ENCODE results near the gene ZNF76. TPM values are rescaled to one million over a fixed set of nuclear protein-coding genes. Genes with fewer than 3 reads are reported as not detected.

Gene ZNF76
- total and polyA plus RNA-seq, 10 of the 15 experiments (the other 5 are each of a cell fraction or from before 2014, with no cell fraction given) = 2.8 to 41.0 (median 24.8) TPM

DNA sequence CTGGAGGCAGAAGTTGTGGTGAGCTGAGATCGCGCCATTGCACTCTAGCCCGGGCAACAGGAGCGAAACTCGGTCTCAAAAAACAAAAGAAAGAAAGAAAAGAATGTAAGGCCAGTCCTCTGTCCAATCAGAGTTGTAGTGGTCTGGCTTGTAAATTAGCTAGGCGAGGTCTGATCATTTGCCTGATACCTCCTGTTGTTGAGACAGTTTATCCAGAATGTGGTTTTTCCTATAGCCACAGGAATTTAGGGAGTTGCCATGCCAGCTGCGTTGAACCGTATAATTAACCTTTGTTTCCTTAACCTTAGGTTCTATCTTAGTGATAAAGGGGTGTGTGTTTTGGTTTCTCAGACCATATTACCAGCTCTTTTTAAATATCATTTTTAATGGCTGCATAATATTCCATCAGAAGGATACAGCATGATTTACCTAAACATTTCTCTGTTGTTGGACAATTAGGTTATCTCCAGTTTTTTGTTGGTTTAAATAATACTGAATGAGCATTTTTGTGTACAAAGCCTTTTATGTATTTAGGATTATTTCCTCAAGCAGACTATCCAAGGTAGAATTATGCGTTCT lies 71.1 kb downstream of the ZNF76 start:
- BruUV-seq (replicated peaks) = no TSS peak
- in situ Hi-C loops (cut with MboI) = loop anchor here (5.0 kb wide), 1 partner anchor 33 kb away; the partner anchor contains the start of gene DEF6
- TF ChIP-seq, protein P1, sequence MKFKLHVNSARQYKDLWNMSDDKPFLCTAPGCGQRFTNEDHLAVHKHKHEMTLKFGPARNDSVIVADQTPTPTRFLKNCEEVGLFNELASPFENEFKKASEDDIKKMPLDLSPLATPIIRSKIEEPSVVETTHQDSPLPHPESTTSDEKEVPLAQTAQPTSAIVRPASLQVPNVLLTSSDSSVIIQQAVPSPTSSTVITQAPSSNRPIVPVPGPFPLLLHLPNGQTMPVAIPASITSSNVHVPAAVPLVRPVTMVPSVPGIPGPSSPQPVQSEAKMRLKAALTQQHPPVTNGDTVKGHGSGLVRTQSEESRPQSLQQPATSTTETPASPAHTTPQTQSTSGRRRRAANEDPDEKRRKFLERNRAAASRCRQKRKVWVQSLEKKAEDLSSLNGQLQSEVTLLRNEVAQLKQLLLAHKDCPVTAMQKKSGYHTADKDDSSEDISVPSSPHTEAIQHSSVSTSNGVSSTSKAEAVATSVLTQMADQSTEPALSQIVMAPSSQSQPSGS (IDR thresholded peaks at IDR 0.05; ENCODE audit: low read length) = no peak
- TF ChIP-seq, protein P2, sequence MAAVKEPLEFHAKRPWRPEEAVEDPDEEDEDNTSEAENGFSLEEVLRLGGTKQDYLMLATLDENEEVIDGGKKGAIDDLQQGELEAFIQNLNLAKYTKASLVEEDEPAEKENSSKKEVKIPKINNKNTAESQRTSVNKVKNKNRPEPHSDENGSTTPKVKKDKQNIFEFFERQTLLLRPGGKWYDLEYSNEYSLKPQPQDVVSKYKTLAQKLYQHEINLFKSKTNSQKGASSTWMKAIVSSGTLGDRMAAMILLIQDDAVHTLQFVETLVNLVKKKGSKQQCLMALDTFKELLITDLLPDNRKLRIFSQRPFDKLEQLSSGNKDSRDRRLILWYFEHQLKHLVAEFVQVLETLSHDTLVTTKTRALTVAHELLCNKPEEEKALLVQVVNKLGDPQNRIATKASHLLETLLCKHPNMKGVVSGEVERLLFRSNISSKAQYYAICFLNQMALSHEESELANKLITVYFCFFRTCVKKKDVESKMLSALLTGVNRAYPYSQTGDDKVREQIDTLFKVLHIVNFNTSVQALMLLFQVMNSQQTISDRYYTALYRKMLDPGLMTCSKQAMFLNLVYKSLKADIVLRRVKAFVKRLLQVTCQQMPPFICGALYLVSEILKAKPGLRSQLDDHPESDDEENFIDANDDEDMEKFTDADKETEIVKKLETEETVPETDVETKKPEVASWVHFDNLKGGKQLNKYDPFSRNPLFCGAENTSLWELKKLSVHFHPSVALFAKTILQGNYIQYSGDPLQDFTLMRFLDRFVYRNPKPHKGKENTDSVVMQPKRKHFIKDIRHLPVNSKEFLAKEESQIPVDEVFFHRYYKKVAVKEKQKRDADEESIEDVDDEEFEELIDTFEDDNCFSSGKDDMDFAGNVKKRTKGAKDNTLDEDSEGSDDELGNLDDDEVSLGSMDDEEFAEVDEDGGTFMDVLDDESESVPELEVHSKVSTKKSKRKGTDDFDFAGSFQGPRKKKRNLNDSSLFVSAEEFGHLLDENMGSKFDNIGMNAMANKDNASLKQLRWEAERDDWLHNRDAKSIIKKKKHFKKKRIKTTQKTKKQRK (IDR thresholded peaks at IDR 0.05; ENCODE audit: low read depth, low read length) = no peak
- TF ChIP-seq, protein P3, sequence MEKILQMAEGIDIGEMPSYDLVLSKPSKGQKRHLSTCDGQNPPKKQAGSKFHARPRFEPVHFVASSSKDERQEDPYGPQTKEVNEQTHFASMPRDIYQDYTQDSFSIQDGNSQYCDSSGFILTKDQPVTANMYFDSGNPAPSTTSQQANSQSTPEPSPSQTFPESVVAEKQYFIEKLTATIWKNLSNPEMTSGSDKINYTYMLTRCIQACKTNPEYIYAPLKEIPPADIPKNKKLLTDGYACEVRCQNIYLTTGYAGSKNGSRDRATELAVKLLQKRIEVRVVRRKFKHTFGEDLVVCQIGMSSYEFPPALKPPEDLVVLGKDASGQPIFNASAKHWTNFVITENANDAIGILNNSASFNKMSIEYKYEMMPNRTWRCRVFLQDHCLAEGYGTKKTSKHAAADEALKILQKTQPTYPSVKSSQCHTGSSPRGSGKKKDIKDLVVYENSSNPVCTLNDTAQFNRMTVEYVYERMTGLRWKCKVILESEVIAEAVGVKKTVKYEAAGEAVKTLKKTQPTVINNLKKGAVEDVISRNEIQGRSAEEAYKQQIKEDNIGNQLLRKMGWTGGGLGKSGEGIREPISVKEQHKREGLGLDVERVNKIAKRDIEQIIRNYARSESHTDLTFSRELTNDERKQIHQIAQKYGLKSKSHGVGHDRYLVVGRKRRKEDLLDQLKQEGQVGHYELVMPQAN (conservative IDR thresholded peaks at IDR 0.05) = no peak
- TF ChIP-seq KLF5 (IDR thresholded peaks at IDR 0.05; ENCODE audit: partially characterized antibody) = no peak
- TF ChIP-seq SIN3A (IDR thresholded peaks at IDR 0.05; ENCODE audit: low read depth, low read length) = no peak
- TF ChIP-seq, protein P4, sequence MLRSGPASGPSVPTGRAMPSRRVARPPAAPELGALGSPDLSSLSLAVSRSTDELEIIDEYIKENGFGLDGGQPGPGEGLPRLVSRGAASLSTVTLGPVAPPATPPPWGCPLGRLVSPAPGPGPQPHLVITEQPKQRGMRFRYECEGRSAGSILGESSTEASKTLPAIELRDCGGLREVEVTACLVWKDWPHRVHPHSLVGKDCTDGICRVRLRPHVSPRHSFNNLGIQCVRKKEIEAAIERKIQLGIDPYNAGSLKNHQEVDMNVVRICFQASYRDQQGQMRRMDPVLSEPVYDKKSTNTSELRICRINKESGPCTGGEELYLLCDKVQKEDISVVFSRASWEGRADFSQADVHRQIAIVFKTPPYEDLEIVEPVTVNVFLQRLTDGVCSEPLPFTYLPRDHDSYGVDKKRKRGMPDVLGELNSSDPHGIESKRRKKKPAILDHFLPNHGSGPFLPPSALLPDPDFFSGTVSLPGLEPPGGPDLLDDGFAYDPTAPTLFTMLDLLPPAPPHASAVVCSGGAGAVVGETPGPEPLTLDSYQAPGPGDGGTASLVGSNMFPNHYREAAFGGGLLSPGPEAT (IDR thresholded peaks at IDR 0.05; ENCODE audit: low read depth) = no peak
- TF ChIP-seq STAT3 (IDR thresholded peaks at IDR 0.05; ENCODE audit: low read depth, low read length) = no peak
- TF ChIP-seq, protein P5, sequence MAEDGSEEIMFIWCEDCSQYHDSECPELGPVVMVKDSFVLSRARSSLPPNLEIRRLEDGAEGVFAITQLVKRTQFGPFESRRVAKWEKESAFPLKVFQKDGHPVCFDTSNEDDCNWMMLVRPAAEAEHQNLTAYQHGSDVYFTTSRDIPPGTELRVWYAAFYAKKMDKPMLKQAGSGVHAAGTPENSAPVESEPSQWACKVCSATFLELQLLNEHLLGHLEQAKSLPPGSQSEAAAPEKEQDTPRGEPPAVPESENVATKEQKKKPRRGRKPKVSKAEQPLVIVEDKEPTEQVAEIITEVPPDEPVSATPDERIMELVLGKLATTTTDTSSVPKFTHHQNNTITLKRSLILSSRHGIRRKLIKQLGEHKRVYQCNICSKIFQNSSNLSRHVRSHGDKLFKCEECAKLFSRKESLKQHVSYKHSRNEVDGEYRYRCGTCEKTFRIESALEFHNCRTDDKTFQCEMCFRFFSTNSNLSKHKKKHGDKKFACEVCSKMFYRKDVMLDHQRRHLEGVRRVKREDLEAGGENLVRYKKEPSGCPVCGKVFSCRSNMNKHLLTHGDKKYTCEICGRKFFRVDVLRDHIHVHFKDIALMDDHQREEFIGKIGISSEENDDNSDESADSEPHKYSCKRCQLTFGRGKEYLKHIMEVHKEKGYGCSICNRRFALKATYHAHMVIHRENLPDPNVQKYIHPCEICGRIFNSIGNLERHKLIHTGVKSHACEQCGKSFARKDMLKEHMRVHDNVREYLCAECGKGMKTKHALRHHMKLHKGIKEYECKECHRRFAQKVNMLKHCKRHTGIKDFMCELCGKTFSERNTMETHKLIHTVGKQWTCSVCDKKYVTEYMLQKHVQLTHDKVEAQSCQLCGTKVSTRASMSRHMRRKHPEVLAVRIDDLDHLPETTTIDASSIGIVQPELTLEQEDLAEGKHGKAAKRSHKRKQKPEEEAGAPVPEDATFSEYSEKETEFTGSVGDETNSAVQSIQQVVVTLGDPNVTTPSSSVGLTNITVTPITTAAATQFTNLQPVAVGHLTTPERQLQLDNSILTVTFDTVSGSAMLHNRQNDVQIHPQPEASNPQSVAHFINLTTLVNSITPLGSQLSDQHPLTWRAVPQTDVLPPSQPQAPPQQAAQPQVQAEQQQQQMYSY (CRISPR knock-in tag; IDR thresholded peaks at IDR 0.05) = no peak
- no peak for TF ChIP-seq IKZF2 (IDR thresholded peaks at IDR 0.05)

More for the DNA sequence above, 71.1 kb downstream of the ZNF76 start:
- Histone ChIP-seq H3K9me3 (replicated peaks; ENCODE audit: control insufficient read depth, insufficient read depth, low read length) (no peaks in the 10 kb centered on the region), H2AFZ (ENCODE audit: control insufficient read depth, low read depth, low read length) (no peak overlapping the region), H3K36me3 (ENCODE audit: control insufficient read depth in 2 of 2, insufficient read depth in 2 of 2, low read length in 1 of 2) (no peaks in the 10 kb centered on the region), H3K4me3 (no peak overlapping the region), H3K79me2 (ENCODE audit: control insufficient read depth, insufficient read depth, low read length) (no peaks in the 10 kb centered on the region), H3K4me1 (ENCODE audit: control insufficient read depth, insufficient read depth, low read length) (no peaks in the 10 kb centered on the region), H3K4me2 (ENCODE audit: control insufficient read depth, insufficient read depth) (no peak overlapping the region), H3K27ac (ENCODE audit: control insufficient read depth, insufficient read depth) (no peak overlapping the region), H3K27me3 (replicated peaks in 1 of 2; ENCODE audit: control insufficient read depth in 2 of 2, insufficient read depth in 2 of 2, low read length in 1 of 2) (no peaks in the 10 kb centered on the region), H3K9ac (ENCODE audit: control insufficient read depth, insufficient read depth, low read length) (no peak overlapping the region), H4K20me1 (ENCODE audit: control insufficient read depth, insufficient read depth) (no peaks in the 10 kb centered on the region)
- FAIRE-seq = no peak
- ChIA-PET SMC1A (ENCODE audit: uncharacterized antibody, unreplicated experiment) (interaction anchor here (0.9 to 9.1 kb wide), 3 partner anchors 16 to 32 kb away, joined by 3 to 135 read pairs (median 3); partner anchors contain the start of gene DEF6), POLR2A (no interaction called here), RAD21 (ENCODE audit: unreplicated experiment) (no interaction called here), CTCF (interaction anchor here (12.0 to 12.2 kb wide), 2 partner anchors 32 to 119 kb away, joined by 67 to 217 read pairs; partner anchors contain the start of genes DEF6 and FANCE)
- no peak for ATAC-seq
- intact Hi-C loops (cut with micrococcal nuclease; ENCODE audit: unreplicated experiment) = no loop called here
- WGBS (ENCODE audit: insufficient coverage, insufficient replicate concordance, low lambda C conversion rate, missing lambda C conversion rate) = 87% methylated on average over 9 of the region's 9 CpGs
- DNase-seq (ENCODE audit: low read depth, low spot score) = no peak

Data from GM12878 (cell line).